Embryonic facial prominence (tissue), 1 donor: ENCODE measurements around the gene RTEL1.
"Not testable (repeated sequence)": the region's sequence is repeated elsewhere in the genome, so short reads cannot be mapped to it uniquely, and the experiment has no call there.

Experiments used
- DNase-seq: peaks from one replicate; pipeline ENCODE4 v3.0.0-alpha.2; 2016; ENCODE audit errors: extremely low spot score

RTEL1 gene

DNA sequence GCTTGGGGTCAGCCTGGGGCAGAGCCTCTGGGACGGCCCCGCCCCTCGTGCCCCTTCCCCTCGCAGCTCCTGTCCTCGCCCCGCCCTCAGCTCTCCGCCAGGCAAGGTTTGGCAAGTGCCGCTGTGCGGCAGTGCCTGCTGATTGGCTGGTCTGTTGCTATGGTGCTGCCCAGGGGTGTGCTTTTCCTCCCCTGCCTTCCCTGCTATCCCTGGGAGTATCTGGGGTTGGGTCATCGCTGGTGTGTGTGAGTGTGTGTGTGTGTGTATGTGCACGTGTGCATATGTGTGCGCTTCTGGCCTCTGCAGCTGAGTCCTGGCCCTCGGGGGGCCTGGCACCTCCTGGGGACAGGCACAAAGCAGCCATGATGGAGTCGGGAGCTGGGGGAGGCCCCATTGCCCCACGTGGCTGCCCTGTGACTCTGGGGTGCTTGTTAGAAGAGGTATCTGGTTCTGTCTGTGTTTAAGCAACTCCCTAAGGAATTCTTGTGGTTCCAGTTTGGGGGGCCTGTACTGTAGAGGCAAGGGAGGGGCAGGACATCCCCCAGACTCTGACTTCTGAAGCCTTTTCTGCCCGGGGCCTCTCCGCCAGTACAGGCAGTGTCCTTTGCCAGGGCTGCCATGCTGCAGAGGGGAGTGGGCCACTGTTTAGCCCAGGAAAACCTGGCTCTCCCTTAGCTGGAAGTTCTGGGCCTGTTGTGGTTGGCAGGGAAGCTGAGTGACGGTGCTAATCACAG, 6.9 kb downstream of the RTEL1 start:
- no peak for DNase-seq

DNA sequence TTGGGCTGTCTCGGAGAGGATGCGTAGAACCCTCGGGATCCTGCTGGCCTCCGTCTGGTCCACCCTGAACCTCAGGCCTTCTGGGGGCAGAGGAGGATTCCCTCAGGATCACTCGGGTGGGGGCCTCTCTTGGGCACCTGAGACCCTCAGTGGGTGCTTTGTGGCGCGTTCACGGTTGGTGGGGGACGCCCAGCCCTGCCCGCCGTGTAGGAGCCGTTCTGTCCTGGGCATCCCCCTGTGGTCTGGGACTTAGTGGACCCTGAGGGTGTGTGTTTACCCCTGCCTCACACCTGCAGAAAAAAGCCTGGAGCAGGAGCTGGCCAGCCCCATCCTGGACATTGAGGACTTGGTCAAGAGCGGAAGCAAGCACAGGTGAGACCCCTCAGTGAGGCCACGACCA, 7.6 kb downstream of the RTEL1 start:
- no peak for DNase-seq

DNA sequence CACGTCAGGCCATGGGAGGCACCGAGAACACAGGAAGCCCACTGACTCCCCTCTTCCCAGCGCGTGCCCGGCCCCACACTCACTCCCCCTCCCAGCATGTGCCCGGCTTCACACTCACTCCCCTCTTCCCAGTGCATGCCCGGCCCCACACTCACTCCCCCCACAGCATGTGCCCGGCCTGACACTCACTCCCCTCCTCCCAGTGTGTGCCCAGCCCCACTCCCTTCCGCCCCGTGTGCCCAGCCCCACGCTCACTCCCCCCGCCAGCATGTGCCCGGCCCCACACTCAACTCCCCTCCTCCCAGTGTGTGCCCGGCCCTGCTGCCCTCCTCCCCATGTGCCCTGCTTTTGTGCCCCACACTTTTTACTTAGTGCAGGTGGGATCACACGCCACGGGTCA, 9.7 kb downstream of the RTEL1 start:
- DNase-seq: no peak

DNA sequence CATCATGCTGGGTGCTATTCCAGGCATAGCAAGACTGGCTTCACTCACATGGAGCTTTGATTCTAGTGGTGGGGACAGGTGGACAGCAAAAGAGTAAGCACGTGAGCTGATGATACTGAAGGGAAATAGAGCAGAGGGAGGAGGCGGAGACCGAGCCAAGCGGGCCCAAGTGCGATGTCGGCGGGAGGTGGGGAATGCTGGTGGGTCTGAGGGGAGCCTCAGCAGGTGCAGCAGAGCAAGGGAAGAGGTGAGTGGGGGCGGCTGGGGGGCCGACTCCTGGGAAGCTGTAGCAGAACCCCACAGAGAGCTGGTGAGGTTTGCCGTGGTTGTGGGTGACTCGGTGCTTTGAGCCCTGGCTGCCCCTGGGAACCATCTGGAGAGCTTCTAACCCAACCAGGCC, 10.2 kb downstream of the RTEL1 start:
- DNase-seq: no peak

DNA sequence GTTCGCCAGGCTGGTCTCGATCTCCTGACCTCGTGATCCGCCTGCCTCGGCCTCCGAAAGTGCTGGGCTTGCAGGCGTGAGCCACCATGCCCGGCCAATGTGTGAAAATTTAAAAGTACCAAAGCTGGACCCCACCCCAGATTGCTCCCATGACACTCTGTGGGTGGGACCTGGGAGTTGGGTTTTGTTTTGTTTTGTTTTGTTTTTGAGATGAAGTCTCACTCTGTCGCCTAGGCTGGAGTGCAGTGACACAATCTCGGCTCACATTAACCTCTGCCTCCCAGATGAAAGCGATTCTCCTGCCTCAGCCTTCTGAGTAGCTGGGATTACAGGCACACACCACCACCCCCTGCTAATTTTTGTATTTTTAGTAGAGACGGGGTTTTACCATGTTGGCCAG, 13.6 kb downstream of the RTEL1 start:
- DNase-seq: not testable (repeated sequence)

DNA sequence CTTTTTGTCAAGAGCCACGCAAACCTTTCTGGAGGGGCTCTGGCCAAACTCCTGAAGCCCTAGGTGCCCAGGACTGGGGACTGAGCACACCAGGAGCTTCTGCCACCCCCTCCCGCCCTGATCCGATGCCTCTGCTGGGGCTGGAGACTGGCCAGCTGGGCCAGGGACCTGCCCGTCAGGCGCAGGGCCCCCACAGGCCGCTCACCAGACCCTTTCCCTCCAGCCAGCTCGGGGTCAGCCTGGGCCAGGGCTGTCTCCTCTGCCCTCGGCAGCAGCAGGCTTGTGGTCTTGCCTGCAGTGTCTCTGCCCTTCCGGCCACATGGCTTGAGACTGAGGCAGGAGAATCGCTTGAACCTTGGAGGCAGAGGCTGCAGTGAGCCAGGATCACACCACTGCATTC, 14.6 kb downstream of the RTEL1 start:
- DNase-seq: no peak

DNA sequence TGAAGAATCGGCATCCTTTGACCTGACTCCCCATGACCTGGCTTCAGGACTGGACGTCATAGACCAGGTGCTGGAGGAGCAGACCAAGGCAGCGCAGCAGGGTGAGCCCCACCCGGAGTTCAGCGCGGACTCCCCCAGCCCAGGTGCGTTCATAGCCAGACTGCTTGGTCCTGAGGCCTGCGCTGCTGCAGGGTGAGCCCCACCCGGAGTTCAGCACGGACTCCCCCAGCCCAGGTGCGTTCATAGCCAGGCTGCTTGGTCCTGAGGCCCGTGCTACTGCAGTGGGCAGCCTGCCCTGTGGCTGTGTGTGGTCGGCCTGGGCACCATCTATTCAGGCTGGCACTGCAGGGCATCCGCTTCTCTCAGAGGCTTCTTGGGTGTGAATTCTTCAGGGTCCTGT, 15.8 kb downstream of the RTEL1 start:
- DNase-seq: no peak

DNA sequence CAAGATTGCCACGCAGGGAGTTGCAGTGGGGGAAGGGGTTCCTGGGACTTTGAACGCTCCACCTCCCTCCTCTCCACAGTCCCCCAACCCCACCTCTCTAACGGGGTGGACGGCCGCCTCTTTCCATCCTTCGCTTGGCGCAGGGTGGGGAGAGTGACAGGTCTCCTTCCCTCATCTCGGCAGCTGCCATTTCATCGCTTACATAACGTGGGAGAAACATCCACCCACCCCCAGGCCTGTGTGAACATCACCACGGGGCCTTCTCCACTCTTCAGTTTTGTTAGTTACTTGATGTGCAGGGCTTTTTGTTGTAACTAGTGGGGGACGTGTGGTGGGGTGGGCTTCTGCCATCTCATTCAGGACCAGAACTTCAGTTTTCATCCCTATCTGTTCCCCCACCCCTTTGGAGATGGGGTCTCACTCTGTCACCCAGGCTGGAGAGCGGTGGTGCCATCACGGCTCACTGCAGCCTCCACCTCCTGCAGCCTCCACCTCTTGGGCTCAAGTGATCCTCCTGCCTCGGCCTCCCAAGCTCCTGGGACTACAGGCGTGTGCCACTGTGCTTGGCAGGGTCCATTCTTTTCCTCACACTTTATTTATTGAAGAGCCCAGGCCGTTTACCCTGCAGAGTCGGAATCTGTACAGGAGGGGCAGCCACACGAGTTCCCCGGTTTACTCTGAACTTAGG, 17.7 kb downstream of the RTEL1 start:
- no peak for DNase-seq

DNA sequence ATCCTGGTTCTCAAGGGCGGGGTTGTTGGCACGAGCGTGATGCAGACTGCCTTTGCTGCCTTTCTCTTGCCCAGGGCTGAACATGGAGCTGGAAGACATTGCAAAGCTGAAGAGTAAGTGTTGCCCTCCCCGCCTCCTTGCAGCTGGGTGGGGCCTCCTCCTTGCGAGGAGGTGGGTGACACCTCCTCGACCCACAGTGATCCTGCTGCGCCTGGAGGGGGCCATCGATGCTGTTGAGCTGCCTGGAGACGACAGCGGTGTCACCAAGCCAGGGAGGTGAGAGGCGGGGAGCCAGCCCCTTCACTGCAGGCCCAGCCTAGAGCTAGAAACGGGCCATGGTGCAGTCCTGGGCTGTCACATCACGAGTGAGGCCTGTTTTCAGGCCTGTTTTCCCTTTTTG, 20.0 kb downstream of the RTEL1 start:
- no peak for DNase-seq

DNA sequence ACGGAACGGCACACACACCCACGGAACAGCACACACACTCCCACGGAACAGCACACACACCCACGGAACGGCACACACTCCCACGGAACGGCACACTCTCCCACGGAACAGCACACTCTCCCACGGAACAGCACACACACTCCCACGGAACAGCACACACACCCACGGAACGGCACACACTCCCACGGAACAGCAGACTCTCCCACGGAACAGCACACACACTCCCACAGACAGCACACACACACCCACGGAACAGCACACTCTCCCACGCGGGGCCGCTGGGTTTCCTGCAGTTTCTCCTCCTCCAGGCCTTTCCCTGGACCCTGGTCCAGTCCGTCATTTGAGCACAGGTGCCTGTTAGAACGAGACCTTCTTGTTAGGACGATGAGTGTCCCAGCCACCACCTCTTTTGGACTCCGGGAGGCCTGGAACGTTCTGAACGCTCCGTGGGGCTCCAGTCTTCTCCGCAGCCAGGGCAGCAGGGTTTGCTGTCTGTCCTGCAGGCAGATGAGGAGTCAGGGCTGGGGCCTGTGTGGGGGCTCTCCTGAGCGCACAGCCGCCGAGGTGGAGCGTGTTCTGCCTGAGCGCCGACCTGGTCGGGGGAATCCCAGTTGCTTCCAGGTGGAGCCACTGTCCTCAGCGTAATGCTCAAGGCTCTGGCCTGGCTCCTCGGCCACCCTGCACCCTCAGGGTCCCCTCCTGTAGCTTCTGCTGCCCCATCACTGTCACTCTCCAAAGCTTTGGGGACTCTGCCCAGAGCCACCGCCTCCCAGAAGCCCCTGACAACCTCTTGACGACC, 20.8 kb downstream of the RTEL1 start:
- no peak for DNase-seq

DNA sequence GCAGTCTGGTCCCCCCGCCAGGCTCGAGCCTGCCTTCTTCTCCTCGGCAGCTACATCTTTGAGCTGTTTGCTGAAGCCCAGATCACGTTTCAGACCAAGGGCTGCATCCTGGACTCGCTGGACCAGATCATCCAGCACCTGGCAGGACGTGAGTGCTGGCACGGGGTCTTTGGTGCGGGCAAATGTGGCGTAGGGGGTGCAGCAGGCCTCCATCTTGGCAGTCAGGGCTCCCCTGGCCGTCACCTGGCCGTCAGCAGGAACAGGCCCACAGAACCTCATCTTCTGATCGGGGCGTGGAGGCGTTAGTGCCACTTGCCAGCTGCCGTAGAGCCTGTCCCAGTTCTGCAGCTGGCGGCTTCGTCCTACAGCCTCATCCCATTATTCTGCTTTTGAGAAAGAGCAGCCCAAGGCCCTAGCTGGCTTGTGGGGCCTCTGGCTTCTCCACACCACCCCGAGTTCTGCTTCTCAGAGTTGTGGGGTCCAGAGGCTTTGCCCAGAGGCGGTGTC, 21.7 kb downstream of the RTEL1 start:
- DNase-seq: no peak

DNA sequence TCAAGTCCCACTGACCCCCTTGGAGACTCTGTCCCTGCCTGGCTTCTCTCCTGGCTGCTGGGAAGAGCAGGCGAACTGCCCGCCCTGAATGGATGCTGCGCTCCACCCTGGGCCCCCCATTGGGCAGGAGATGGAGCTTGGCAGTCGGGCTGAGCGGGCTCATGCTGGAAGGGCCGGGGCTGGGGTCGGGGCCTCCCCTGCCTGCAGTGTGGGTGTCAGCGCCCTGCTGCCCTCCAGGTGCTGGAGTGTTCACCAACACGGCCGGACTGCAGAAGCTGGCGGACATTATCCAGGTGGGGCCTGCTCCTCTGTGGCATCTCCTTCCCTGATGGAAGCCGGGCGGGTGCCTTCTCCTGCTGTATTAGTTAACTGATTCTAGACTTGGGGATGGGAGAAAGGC, 22.3 kb downstream of the RTEL1 start:
- no peak for DNase-seq

DNA sequence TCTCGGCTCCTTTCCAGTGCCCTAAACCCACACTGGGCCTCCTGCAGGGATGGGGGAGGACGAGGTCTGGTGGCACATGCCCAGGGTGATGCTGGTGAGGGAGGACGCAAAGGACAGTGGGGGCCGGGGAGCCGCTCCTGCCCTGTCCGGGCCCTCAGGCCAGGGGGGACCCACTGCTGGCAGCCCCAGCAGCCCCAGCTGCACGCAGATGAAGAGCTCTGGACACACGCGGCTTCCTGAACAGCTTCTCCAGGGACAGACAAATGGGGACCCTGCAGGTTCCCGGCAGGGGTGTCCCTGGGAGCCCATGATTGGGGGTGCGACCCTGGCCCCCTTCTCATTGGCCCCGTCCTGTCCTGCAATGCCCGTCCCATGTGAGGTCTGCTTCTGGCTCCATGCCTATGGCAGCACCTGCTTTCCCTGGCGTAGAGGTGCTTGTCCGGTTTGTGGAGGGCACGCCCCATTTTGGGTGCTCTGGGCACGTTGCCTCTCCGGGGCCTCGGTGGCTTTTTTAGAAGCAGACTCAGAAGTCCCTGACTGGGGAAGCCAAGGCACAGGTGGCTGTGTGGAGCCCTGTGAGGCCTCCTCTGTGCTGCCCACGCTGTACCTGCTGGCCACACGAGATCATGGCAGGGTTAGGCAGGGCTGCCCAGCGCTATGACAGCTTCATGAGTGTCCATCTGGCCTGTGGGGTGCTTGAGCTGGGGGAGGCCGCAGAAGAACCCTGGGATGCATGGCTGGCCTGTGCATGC, 22.9 kb downstream of the RTEL1 start:
- DNase-seq: no peak

DNA sequence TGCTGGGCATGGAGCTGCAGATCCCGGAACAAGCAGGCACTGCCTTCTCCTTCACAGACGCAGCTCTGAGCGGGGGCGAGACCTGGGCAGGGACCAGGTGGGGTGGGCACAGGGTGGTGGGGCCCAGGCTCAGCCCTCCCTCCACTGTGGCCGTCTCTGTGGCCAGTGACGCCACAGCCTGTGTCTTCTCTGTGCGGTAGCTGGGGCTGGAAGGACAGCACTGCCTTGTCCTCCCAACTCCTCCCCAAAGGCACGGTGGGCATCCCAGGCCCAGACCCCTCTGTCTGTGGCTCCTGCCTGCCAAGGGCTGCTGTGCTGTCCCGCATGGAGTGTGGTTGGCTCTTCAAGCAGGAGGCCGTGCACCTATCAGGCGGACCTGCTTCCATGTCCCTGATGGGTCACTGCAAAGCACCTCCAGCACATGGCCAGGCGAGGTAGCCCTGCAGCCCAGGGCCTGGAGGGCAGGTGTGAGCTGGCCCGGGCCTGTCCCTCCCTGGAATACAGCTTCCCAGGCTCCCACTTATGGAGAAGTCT, 23.6 kb downstream of the RTEL1 start:
- DNase-seq: no peak

DNA sequence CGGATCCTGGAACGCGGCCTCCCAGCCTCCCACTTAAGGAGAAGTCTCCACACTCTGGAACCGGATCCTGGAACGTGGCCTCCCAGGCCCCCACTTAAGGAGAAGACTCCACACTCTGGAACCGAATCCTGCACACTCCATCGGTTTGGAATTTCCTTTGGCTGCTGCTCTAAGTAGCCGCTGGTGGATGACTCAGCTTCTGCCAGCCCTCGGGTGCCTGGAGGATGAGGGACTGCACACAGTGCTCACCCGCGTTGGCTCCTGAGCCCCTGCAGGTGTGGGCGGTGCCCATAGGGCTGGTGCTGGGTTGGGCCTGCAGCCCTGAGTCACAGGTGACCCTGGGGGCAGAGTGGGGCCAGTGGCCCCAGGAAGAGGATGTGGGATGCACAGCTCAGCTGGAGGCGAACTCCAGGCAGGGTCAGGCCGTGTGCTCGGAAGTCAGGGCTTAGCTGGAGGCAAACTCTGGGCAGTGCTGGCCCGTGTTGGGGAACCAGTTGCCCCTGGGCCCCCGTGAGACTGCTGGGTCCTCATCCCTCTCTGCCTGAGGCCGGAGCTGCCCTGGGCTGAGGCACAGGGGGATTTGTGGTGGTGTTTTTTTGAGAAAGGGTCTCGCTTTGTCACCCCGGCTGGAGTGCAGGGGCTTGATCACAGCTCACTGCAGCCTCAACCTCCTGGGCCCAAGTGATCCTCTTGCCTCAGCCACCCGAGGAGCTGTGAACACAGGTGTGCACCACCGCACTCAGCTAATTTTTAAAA, 24.4 kb downstream of the RTEL1 start:
- DNase-seq: no peak

DNA sequence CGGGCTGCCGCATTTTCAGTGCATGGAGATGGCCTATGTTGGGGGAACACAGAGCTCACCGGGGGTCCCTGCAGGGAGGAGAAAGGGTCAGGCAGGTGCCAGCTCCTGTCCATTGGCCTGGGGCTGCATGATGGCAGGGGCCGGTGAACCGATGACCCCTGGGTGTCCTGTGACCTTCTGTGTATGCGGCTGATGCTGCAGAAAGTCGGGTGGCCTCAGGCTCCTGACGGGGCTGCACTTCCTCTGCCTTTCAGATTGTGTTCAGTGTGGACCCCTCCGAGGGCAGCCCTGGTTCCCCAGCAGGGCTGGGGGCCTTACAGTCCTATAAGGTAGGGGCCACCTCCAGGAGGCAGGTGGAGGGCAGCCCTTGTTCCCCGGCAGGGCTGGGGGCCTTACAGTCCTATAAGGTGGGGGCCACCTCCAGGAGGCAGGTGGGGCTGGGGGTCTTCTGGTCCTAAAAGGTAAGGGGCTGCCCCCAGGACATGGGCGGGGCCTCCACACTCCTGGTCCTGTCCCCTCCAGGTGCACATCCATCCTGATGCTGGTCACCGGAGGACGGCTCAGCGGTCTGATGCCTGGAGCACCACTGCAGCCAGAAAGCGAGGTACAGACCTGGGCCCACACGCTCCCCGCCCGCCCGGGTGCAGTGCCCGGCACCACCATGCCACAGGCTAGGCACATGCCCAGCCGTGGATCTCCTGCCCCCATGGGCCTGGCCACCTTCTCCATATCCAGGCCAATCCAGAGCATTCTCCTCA, 27.3 kb downstream of the RTEL1 start:
- DNase-seq: no peak

DNA sequence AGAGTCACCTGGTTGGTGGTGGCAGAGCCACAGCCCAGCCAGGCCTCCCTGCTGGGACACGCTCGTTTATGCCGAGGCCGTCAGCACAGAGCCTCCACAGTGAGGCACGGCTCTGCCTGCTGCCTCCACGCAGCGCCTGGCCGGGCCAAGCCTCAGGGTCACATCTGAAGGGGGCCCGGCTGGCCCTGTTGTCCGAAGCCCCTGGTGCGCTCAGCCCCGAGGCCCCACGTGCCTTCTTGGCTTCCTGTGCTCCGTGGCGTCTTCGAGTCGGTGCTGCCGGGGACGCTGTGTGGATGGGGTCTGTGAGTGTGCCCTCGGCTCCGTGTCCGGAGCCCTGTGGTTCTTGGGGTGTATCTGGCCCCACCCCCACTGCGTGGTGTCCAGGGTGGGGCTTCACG, 28.0 kb downstream of the RTEL1 start:
- DNase-seq: no peak

DNA sequence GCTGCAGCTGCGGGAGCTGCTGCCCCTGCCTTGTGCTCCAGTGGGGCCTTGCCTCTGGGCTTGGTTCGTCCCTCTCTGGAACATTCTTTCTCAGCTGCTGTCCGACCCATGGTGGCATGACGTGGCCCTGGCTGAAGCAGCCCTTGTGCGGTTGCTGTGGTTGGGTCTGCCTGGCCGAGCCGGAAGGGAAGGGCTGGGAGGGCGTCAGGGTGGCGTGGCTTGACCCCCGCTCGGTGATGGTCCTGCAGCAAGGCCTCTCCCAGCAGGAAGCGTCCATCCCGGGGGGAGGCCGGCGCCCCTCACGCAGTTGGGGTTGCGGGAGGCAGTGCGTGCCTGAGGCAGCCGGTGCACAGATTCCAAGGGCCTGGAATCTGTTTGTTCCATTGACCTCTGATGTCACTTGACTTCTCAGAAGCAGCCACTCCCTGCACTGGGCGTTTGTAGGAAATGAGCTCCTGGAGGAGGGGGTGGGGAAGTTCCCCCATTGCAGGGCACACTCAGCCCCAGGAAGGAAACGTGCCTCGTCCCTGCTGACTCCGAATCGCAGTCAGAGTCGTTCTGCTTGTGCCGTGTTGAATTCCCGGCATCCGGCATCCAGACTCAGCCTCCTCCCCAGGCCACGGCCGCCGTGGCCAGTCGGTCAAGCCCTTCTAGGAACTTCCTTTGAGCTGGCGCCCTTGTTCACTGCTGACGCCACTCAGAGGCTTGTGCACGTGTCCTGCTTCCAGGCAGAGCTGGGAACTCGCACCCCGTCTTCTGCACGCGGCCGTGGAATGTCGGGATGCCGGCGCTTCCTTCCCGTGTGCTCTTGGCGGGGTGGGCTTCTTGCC, 28.6 kb downstream of the RTEL1 start:
- DNase-seq: no peak
